Measurements from ENCODE around the gene ENDOG. TPM values are rescaled to one million over a fixed set of nuclear protein-coding genes. Genes with fewer than 3 reads are reported as not detected.

The ENDOG gene
- total RNA-seq, 1 donor from 2014 or later: 24.4 TPM

GRCh38 chr9:128809036-128809599 lies 9.2 kb upstream of the ENDOG start:
- no peak for DNase-seq (ENCODE audit: extremely low spot score, unreplicated experiment)
- no peaks in the 10 kb centered on the region for H3K4me1 Mint-ChIP-seq (ENCODE audit: unreplicated experiment)
- peaks cover 10% of the 10 kb centered on the region for H3K36me3 Mint-ChIP-seq (ENCODE audit: unreplicated experiment)
- H3K9me3 Mint-ChIP-seq (ENCODE audit: unreplicated experiment): no peaks in the 10 kb centered on the region
- no peaks in the 10 kb centered on the region for H3K27me3 Mint-ChIP-seq (ENCODE audit: unreplicated experiment)
- TF ChIP-seq CTCF (IDR thresholded peaks at IDR 0.05): no peak
- no peak overlapping the region for H3K4me3 Mint-ChIP-seq (ENCODE audit: unreplicated experiment)
- H3K27ac Mint-ChIP-seq (ENCODE audit: unreplicated experiment): no peak overlapping the region

GRCh38 chr9:128809831-128810230 lies 8.5 kb upstream of the ENDOG start:
- DNase-seq (ENCODE audit: extremely low spot score, unreplicated experiment): no peak
- H3K27ac Mint-ChIP-seq (ENCODE audit: unreplicated experiment): no peak overlapping the region
- TF ChIP-seq CTCF (IDR thresholded peaks at IDR 0.05): no peak
- H3K9me3 Mint-ChIP-seq (ENCODE audit: unreplicated experiment): no peaks in the 10 kb centered on the region
- no peak overlapping the region for H3K4me3 Mint-ChIP-seq (ENCODE audit: unreplicated experiment)
- no peaks in the 10 kb centered on the region for H3K4me1 Mint-ChIP-seq (ENCODE audit: unreplicated experiment)
- H3K27me3 Mint-ChIP-seq (ENCODE audit: unreplicated experiment): no peaks in the 10 kb centered on the region
- peaks cover 9% of the 10 kb centered on the region for H3K36me3 Mint-ChIP-seq (ENCODE audit: unreplicated experiment)

- no peak overlapping the region for H3K4me3 Mint-ChIP-seq (ENCODE audit: unreplicated experiment)
- H3K27ac Mint-ChIP-seq (ENCODE audit: unreplicated experiment): no peak overlapping the region
- TF ChIP-seq CTCF (IDR thresholded peaks at IDR 0.05): no peak
- no peaks in the 10 kb centered on the region for H3K9me3 Mint-ChIP-seq (ENCODE audit: unreplicated experiment)
- peaks cover 4% of the 10 kb centered on the region for H3K36me3 Mint-ChIP-seq (ENCODE audit: unreplicated experiment)
- no peaks in the 10 kb centered on the region for H3K4me1 Mint-ChIP-seq (ENCODE audit: unreplicated experiment)
- DNase-seq (ENCODE audit: extremely low spot score, unreplicated experiment): no peak
- no peaks in the 10 kb centered on the region for H3K27me3 Mint-ChIP-seq (ENCODE audit: unreplicated experiment)
These were observed 7.4 kb upstream of the ENDOG start for GRCh38 chr9:128810873-128811272.

GRCh38 chr9:128818839-128819715 lies 777 bp downstream of the ENDOG start:
- peak; percentile 28 for TF ChIP-seq CTCF (IDR thresholded peaks at IDR 0.05)
- H3K4me1 Mint-ChIP-seq (ENCODE audit: unreplicated experiment): peaks cover 13% of the 10 kb centered on the region
- no peak for DNase-seq (ENCODE audit: extremely low spot score, unreplicated experiment)
- peaks cover 6% of the 10 kb centered on the region for H3K36me3 Mint-ChIP-seq (ENCODE audit: unreplicated experiment)
- no peaks in the 10 kb centered on the region for H3K9me3 Mint-ChIP-seq (ENCODE audit: unreplicated experiment)
- H3K27me3 Mint-ChIP-seq (ENCODE audit: unreplicated experiment): no peaks in the 10 kb centered on the region
- H3K27ac Mint-ChIP-seq (ENCODE audit: unreplicated experiment): peak overlapping the region; percentile 50
- H3K4me3 Mint-ChIP-seq (ENCODE audit: unreplicated experiment): peak overlapping the region; percentile 74
